Kidney epithelial cell (primary cell): ENCODE results near the gene FASN. TPM values are rescaled to one million over a fixed set of nuclear protein-coding genes. Genes with fewer than 3 reads are reported as not detected.

Experiments used
- DNase-seq: peaks from one replicate; pipeline ENCODE4 v3.0.0-alpha.2; 2010; ENCODE audit warnings: low read depth
- H3K27me3 ChIP-seq: 2 replicates; pipeline ENCODE4 v1.6.0; 2011; ENCODE audit warnings: low read length; ENCODE audit not compliant: control insufficient read depth, insufficient read depth
- H3K36me3 ChIP-seq: 2 replicates; pipeline ENCODE4 v1.5.1; 2011; ENCODE audit warnings: low read length; ENCODE audit not compliant: control insufficient read depth, insufficient read depth
- H3K4me3 ChIP-seq: 2 replicates; pipeline ENCODE4 v1.5.1; 2011; ENCODE audit warnings: low read depth, mild to moderate bottlenecking, control low read depth, low read length
- CTCF ChIP-seq: IDR thresholded peaks from 2 replicates; pipeline ENCODE4 v1.5.1; 2011; ENCODE audit warnings: mild to moderate bottlenecking, moderate library complexity, low read length, control low read depth, inconsistent platforms; ENCODE audit not compliant: insufficient read depth, poor library complexity, severe bottlenecking
- total RNA-seq: library from RNA; depleted of rRNA; stranded (reverse); fragments of >200 nt; gene quantifications from 2 replicates; pipeline ENCODE4 v1.2.3, GENCODE V29; 2015

Gene FASN
- total RNA-seq, 1 donor from 2014 or later: 202 TPM

GRCh38 chr17:82035488-82035887 is 62.5 kb downstream of the FASN start:
- no peak overlapping the region for H3K4me3 ChIP-seq
- H3K36me3 ChIP-seq: no peaks in the 10 kb centered on the region
- no peak for TF ChIP-seq CTCF
- DNase-seq: no peak
- H3K27me3 ChIP-seq: peaks cover 3% of the 10 kb centered on the region

GRCh38 chr17:82034371-82035011 is 63.5 kb downstream of the FASN start:
- Histone ChIP-seq H3K4me3 (no peak overlapping the region), H3K27me3 (peaks cover 3% of the 10 kb centered on the region), H3K36me3 (no peaks in the 10 kb centered on the region)
- no peak for TF ChIP-seq CTCF
- DNase-seq: no peak

- Histone ChIP-seq H3K4me3 (no peak overlapping the region), H3K27me3 (peaks cover 3% of the 10 kb centered on the region), H3K36me3 (no peaks in the 10 kb centered on the region)
- TF ChIP-seq CTCF: no peak
- DNase-seq: no peak
These were observed 64.5 kb downstream of the FASN start for GRCh38 chr17:82033359-82034085.

GRCh38 chr17:82031885-82032627 is 66.0 kb downstream of the FASN start:
- H3K27me3 ChIP-seq: peaks cover 3% of the 10 kb centered on the region
- DNase-seq: no peak
- H3K4me3 ChIP-seq: peak overlapping the region; percentile 38
- no peak for TF ChIP-seq CTCF
- no peaks in the 10 kb centered on the region for H3K36me3 ChIP-seq

- DNase-seq: no peak
- Histone ChIP-seq H3K4me3 (peak within 1 kb of the TSS; percentile 43), H3K27me3 (peaks cover 3% of the 10 kb centered on the region), H3K36me3 (no peaks in the 10 kb centered on the region)
- TF ChIP-seq CTCF: no peak
These were observed 66.6 kb downstream of the FASN start, which contains the start of gene RAC3 for GRCh38 chr17:82031303-82031884. Gene RAC3 (plus strand): TSS chr17:82031678. CDS start chr17:82031762, 84 bp downstream.
